SU-DHL-6 (cell line): ENCODE data around the gene KLF13.

Source experiments
- H2AFZ ChIP-seq: fragments of 200-600 bp; sonication (generic); 2 replicates; pipeline ENCODE4 v1.6.1; 2014; ENCODE audit warnings: low read depth, mild to moderate bottlenecking, moderate library complexity, mixed read lengths, antibody characterized with exemption, low read length; ENCODE audit not compliant: severe bottlenecking
- H3F3A ChIP-seq: fragments of 200-600 bp; shearing (Covaris generic); 2 replicates; pipeline ENCODE4 v1.6.0; 2016; ENCODE audit warnings: antibody characterized with exemption, mild to moderate bottlenecking; ENCODE audit not compliant: insufficient read depth
- H3K27ac ChIP-seq: fragments of 200-600 bp; sonication (generic); 2 replicates; pipeline ENCODE4 v1.5.1; 2016; ENCODE audit warnings: low read depth, mild to moderate bottlenecking, low read length, moderate library complexity, mixed read lengths
- H3K27me3 ChIP-seq: fragments of 200-600 bp; sonication (generic), shearing (Covaris generic); 2 replicates; pipeline ENCODE4 v1.6.0; 2014; ENCODE audit warnings: mild to moderate bottlenecking, low read length
- H3K36me3 ChIP-seq: fragments of 200-600 bp; sonication (generic); 2 replicates; pipeline ENCODE4 v1.6.1; 2014; ENCODE audit warnings: mild to moderate bottlenecking, low read length, mixed read lengths
- H3K4me2 ChIP-seq: fragments of 300-600, 200-600 bp; shearing (Covaris generic), sonication (generic); 2 replicates; pipeline ENCODE4 v1.6.0; 2014; ENCODE audit warnings: low read length, low read depth, mild to moderate bottlenecking; ENCODE audit not compliant: poor library complexity, severe bottlenecking
- H3K4me3 ChIP-seq: fragments of 200-600 bp; sonication (generic); 2 replicates; pipeline ENCODE4 v1.5.1; 2014; ENCODE audit warnings: antibody characterized with exemption, low read length, mild to moderate bottlenecking, mixed read lengths; ENCODE audit not compliant: insufficient read depth, poor library complexity, severe bottlenecking
- H3K79me2 ChIP-seq: fragments of 200-600 bp; sonication (generic); 2 replicates; pipeline ENCODE4 v1.6.1; 2014; ENCODE audit warnings: mild to moderate bottlenecking, low read length, moderate library complexity; ENCODE audit not compliant: insufficient read depth
- H3K9ac ChIP-seq: fragments of 200-600 bp; sonication (generic); 2 replicates; pipeline ENCODE4 v1.7.0; 2014; ENCODE audit warnings: mild to moderate bottlenecking, low read length
- H3K9me2 ChIP-seq: fragments of 200-600 bp; sonication (generic); replicated peaks from 2 replicates; pipeline ENCODE4 v1.6.1; 2014; ENCODE audit warnings: low read length; ENCODE audit not compliant: insufficient read depth
- H3K9me3 ChIP-seq: fragments of 200-600 bp; sonication (generic); 2 replicates; pipeline ENCODE4 v1.6.1; 2014; ENCODE audit warnings: low read length, mixed read lengths; ENCODE audit not compliant: insufficient read depth
- H4K20me1 ChIP-seq: fragments of 200-600 bp; sonication (generic); 2 replicates; pipeline ENCODE4 v1.6.1; 2014; ENCODE audit warnings: low read depth, mild to moderate bottlenecking, antibody characterized with exemption, low read length, moderate library complexity, mixed read lengths
- EZH2phosphoT487 ChIP-seq: fragments of 200-600 bp; sonication (generic), shearing (Covaris generic); conservative IDR thresholded peaks from 2 replicates; pipeline ENCODE4 v1.6.1; 2018; ENCODE audit warnings: mild to moderate bottlenecking, antibody characterized with exemption, low read length, moderate library complexity, mixed read lengths
- TF ChIP-seq, protein P1 (sequence below): fragments of 200-600 bp; sonication (generic); IDR thresholded peaks from one replicate; pipeline ENCODE4 v1.5.1; 2017; ENCODE audit warnings: antibody characterized with exemption, mild to moderate bottlenecking, low read length, moderate library complexity; ENCODE audit not compliant: insufficient read depth, poor library complexity, severe bottlenecking

The KLF13 gene

DNA sequence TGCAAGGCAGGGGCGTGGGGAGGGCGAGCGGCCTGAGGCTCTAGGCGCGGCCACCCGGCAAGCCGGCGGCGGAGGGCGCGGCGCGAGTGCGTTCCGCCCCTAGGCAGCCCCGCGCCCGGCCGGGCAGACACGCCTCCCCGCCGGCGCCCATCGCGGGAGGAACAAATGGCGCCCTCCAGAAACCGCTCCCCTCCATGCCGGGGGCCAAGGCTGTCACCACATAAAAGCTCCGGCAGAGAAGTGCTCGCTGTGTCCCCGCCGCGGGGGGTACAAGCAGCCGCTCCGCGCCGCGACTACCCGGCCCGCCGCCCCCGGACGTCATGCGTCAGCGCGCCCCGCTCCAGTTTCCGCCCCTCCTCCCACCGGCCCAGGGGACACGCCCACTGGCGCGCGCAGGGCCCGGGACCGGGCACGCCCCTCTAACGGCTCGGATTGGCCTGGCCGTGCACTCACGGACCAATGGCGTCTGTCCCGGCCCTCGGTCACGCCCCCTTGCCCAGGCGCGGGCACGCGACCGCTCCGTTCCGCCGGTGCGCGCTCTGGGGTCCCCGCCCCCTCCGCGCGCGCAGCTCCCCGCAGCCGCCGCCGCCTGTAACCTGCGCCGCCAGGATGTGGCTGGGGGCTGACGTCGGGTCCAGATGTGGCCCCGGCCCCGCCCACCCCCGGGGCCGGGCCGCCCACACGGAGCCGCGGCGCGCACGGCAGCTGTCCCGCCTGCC is at the start of gene KLF13:
TSS of gene KLF13 (plus strand) at position 680 of the 719 bp plus-strand sequence. CDS start 378 bp downstream, outside the sequence.
- Histone ChIP-seq H3K9ac (peak within 1 kb of the TSS; percentile 86), H3K4me2 (peak within 1 kb of the TSS; percentile 83), H3K9me3 (no peaks in the 10 kb centered on the region), H3K27ac (peak within 1 kb of the TSS; percentile 92), H3F3A (peaks cover 20% of the 10 kb centered on the region), H2AFZ (peak within 1 kb of the TSS; percentile 65), H3K4me3 (peak within 1 kb of the TSS; percentile 74), H3K79me2 (peaks cover 22% of the 10 kb centered on the region; the same call in 1 of the 2 replicates), H3K27me3 (no peaks in the 10 kb centered on the region), H4K20me1 (no peaks in the 10 kb centered on the region; the same call in 1 of the 2 replicates), H3K36me3 (no peaks in the 10 kb centered on the region), H3K9me2 (no peaks in the 10 kb centered on the region)
- TF ChIP-seq, protein P1, sequence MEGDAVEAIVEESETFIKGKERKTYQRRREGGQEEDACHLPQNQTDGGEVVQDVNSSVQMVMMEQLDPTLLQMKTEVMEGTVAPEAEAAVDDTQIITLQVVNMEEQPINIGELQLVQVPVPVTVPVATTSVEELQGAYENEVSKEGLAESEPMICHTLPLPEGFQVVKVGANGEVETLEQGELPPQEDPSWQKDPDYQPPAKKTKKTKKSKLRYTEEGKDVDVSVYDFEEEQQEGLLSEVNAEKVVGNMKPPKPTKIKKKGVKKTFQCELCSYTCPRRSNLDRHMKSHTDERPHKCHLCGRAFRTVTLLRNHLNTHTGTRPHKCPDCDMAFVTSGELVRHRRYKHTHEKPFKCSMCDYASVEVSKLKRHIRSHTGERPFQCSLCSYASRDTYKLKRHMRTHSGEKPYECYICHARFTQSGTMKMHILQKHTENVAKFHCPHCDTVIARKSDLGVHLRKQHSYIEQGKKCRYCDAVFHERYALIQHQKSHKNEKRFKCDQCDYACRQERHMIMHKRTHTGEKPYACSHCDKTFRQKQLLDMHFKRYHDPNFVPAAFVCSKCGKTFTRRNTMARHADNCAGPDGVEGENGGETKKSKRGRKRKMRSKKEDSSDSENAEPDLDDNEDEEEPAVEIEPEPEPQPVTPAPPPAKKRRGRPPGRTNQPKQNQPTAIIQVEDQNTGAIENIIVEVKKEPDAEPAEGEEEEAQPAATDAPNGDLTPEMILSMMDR: no peak
- no peak for TF ChIP-seq EZH2phosphoT487

DNA sequence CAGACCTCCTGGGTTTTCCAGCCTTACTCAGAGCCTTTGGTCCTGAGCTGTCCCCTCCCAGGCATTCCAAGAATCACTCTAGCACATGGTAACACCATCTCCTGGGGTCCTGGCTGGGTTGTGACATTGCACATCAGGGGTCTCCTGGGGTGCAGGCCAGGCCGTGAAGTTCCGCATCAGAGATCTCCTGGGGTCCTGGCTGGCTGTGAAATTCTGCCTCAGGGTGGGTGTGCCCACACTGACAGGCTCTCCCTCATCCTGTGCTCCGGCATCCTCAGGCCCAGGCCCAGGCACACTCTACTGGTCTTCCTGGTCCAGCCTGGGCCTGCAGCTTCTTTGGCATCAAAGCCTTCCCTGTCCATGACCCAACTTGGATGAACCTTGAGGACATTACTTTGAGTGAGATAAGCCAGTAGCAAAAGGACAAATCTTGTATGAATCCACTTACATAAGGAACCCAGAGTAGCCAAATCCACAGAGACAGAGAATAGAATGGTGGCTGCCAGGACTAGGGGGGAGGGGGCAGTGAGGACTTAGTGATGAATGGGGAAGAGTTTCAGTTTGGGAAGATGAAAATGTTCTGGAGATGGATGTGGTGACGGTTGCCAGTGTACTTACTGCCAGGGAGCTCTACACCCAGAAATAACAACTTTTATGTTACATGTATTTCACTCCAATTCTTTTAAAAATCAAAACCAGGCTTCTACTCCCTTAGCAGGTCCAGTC is 49.1 kb upstream of the KLF13 start:
- Histone ChIP-seq H3K9me2 (no peaks in the 10 kb centered on the region), H3K36me3 (no peaks in the 10 kb centered on the region), H3K79me2 (no peaks in the 10 kb centered on the region), H3K4me3 (no peak overlapping the region), H2AFZ (no peak overlapping the region), H4K20me1 (no peaks in the 10 kb centered on the region), H3K9me3 (no peaks in the 10 kb centered on the region), H3K27ac (no peak overlapping the region), H3K9ac (no peak overlapping the region), H3F3A (no peaks in the 10 kb centered on the region), H3K4me2 (no peak overlapping the region), H3K27me3 (no peaks in the 10 kb centered on the region)
- no peak for TF ChIP-seq EZH2phosphoT487
- TF ChIP-seq, protein P1: no peak

DNA sequence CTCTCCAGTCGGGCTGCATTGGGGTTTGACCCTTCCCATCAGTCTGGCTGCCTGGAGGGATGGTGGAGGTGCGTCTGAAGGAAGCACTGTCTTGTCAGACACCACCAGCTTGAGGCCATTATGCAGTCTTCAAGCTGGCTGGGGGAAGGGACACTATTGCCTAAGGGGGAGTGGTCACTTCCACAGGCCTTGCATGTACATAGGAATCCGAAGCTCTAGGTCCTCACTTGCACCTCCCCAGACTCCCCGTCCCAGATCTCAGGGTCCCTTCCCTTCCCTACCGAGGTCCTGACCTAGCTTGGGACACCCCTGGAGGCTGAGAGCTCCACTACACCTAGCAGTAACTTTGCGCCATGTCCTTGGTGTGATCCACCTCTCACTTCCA is 48.6 kb upstream of the KLF13 start:
- H3K79me2 ChIP-seq: no peaks in the 10 kb centered on the region
- no peak overlapping the region for H2AFZ ChIP-seq
- no peaks in the 10 kb centered on the region for H3K9me2 ChIP-seq
- no peak overlapping the region for H3K4me3 ChIP-seq
- H3K4me2 ChIP-seq: no peak overlapping the region
- H3K36me3 ChIP-seq: no peaks in the 10 kb centered on the region
- H4K20me1 ChIP-seq: no peaks in the 10 kb centered on the region
- no peak overlapping the region for H3K27ac ChIP-seq
- H3F3A ChIP-seq: no peaks in the 10 kb centered on the region
- H3K27me3 ChIP-seq: no peaks in the 10 kb centered on the region
- no peaks in the 10 kb centered on the region for H3K9me3 ChIP-seq
- H3K9ac ChIP-seq: no peak overlapping the region
- TF ChIP-seq, protein P1: no peak
- no peak for TF ChIP-seq EZH2phosphoT487
